Measurements from ENCODE around the gene RNU1-2. TPM values are rescaled to one million over a fixed set of nuclear protein-coding genes. Genes with fewer than 3 reads are reported as not detected.
"Not testable (repeated sequence)": the region's sequence is repeated elsewhere in the genome, so short reads cannot be mapped to it uniquely, and the experiment has no call there.

RNU1-2 gene
- total RNA-seq, 1 donor from 2014 or later, result 6,622 TPM

DNA sequence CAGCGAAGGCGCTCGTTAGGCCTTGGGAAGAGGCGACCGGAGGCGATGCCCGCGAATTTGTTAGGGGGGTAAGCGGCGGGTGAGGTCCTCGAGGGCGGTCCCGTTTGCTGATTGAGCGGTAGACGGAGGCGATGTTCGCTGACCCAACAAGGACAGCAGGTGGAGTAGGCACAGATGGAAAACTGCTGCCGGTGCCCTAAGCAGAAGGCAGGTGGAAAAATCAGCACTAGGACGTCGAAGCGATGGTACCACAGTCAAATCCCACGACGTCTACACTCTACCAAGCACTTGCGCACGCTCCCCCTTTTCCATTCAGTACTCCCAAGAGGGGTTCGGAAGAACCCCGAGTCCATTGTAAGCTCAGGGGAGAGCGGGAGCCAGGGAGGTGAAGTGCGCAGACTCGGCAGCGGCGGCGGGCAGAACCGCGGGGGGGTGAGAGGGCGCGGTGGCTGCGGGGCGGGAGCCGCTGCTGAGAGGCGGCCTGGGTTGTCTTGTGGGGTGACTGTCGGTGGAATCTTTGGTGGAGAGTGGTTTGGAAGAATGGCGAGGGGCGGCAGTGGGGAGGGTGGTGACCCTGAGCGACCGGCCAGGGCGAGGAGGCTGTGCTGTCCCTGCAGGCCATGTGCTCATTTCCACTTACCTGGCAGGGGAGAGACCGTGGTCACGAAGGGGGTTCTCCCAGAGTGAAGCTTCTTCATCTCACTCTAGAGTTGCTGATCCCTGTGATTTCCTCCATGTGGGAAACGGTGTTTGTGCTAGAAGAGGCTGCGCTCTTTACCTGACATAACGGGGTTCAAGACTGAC, 22.5 kb upstream of the RNU1-2 start:
- H3K27me3 ChIP-seq; intact Hi-C loops (cut with DNase I); H3K36me3 ChIP-seq; H3K27ac ChIP-seq; H3K9me3 ChIP-seq; H3K4me1 ChIP-seq: not testable (repeated sequence)
- DNase-seq (peak; percentile 81), ATAC-seq (peak; percentile 61)
- peak overlapping the region; percentile 10 for H3K4me3 ChIP-seq

- ATAC-seq; DNase-seq; H3K4me1 ChIP-seq; H3K27me3 ChIP-seq; H3K9me3 ChIP-seq; H3K36me3 ChIP-seq; H3K27ac ChIP-seq; intact Hi-C loops (cut with DNase I); H3K4me3 ChIP-seq: not testable (repeated sequence)
These were observed 20.6 kb upstream of the RNU1-2 start for GRCh38 chr1:16874968-16875765.

- ATAC-seq; H3K4me3 ChIP-seq; intact Hi-C loops (cut with DNase I); H3K36me3 ChIP-seq; DNase-seq; H3K27ac ChIP-seq; H3K4me1 ChIP-seq; H3K27me3 ChIP-seq; H3K9me3 ChIP-seq: not testable (repeated sequence)
These were observed 14.0 kb upstream of the RNU1-2 start for GRCh38 chr1:16881742-16882141.

DNA sequence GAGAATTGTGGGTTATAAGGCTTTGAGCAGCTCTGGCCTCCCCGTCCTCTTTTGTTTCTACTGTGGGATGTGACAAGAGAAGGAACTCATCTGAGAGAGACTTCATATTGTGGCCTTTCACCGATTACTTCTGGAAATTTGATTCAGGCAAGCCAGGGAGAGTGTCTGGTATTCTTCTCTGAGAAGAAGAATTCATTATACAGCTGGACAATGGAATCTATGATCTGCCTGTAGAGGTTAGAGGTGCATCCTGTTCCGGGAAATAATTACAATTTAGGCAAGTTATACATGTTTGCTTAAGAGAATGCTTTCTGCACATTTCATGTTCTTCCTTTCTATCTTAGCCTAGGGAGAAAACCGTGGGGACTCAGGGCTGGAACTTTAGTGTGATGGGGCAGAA, 12.8 kb upstream of the RNU1-2 start:
- no peak for ATAC-seq
- intact Hi-C loops (cut with DNase I), result no loop called here
- TF ChIP-seq CTCF (IDR thresholded peaks at IDR 0.05), result no peak
- no peak for DNase-seq
- Histone ChIP-seq H3K4me1 (no peaks in the 10 kb centered on the region), H3K27me3 (peaks cover 5% of the 10 kb centered on the region), H3K4me3 (no peak overlapping the region), H3K36me3 (no peaks in the 10 kb centered on the region), H3K9me3 (no peaks in the 10 kb centered on the region), H3K27ac (no peak overlapping the region)

DNA sequence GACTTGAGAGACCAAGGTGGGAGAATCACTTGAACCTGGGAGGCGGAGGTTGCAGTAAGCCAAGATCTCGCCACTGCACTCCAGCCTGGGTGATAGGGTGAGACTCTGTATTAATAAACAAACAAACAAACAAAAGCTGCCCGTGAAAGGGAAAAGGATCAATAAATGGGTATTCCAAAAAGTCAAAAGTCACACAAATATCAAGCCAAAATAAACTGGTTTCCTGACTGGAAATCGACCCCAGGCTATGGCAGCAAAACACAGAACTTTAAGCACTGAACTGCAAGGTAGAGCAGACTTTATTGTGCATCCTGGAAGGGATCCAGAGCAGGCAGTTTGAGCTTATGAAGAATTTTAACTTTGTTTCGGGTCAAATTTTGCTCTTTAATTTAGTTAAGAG, 11.3 kb upstream of the RNU1-2 start:
- intact Hi-C loops (cut with DNase I); H3K9me3 ChIP-seq; H3K36me3 ChIP-seq; H3K27ac ChIP-seq; H3K4me3 ChIP-seq; H3K27me3 ChIP-seq; DNase-seq; ATAC-seq; H3K4me1 ChIP-seq: not testable (repeated sequence)

DNA sequence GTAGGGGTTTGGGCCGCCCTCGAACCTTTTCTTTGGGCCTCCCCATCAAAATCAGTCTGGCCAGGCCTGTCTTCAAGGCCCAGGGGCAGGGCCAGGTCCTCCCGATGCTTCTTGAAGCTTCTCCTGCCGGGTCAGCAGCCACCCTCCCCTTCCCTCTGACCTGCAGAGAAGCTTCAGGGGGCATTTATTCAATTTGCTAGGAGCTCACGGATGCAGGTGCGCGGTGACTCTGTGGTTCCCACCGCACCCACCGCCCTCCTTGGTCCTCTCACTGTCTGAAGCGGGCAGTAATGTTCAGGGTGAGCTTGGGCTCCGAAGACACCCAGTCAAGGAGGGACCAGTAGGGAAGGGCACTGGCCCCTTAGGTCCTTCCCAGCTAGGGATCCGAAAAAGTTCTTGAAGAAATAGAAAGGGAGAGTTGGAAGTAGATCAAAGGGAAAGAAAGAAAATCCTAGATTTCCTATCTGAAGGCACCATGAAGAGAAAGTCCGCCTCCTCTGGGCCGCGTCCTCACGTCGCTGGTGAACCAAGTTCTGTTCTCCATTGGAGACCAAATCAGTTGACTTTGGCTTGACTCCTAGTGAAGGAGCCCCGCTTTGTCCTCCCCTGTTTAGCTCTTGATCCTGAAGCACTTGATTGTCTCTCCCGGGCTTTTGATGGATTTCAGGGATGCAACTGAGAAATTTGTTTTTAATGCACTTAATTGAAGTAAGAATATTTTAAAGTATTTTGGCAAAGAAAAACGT, 8.7 kb upstream of the RNU1-2 start:
- no peak overlapping the region for H3K4me3 ChIP-seq
- ATAC-seq (no peak), DNase-seq (no peak)
- no peaks in the 10 kb centered on the region for H3K36me3 ChIP-seq
- H3K4me1 ChIP-seq, result no peaks in the 10 kb centered on the region
- TF ChIP-seq CTCF (IDR thresholded peaks at IDR 0.05), result no peak
- intact Hi-C loops (cut with DNase I), result no loop called here
- no peaks in the 10 kb centered on the region for H3K9me3 ChIP-seq
- no peak overlapping the region for H3K27ac ChIP-seq
- no peaks in the 10 kb centered on the region for H3K27me3 ChIP-seq

DNA sequence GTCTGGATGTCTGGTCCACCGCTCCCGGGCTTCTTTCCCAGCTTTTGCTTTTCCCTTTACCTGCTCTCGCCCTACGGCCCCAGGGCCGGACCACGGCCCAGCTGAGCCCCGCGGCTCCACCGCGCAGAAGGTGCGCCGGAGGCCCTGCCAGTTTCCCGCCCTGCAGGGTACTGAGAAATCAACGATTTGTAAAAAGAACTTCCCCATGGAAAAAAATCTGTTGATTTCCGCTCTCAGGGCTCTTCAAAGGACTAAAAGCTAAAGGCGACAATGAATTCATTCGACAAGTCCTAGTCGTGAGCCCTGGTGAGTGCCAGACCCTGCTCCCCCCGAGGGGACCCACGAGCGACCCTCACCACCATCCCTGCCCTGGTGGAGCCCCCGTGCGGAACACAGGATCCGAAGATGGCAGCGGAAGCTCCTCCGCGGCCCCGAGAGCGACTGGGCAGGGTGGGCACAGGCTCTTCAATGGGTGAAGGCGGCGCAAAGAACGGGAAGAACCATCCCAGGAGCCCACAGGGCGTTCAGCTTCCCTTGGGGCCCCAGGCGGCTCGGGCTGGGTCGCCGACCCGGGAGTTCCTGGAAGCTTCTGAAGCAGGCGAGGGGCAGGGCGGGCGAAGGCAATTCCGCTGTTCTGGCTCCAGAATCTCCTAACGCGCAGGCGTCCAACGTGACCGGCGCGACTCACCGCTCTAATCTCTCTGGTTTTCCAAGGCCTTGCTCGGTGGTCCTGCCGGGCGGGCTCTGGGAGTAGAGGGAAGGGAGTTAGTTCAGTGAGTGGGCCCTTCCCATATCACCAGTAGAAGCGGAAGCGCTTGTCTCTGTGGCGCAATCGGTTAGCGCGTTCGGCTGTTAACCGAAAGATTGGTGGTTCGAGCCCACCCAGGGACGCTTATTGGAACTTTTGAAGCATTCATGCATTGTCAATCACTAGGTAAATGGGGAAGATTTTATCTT, 6.6 kb upstream of the RNU1-2 start:
- intact Hi-C loops (cut with DNase I), result no loop called here
- no peaks in the 10 kb centered on the region for H3K36me3 ChIP-seq
- peak overlapping the region; percentile 68 for H3K4me3 ChIP-seq
- H3K27ac ChIP-seq, result peak overlapping the region; percentile 89
- TF ChIP-seq CTCF (IDR thresholded peaks at IDR 0.05), result peak; percentile 17
- no peaks in the 10 kb centered on the region for H3K9me3 ChIP-seq
- no peaks in the 10 kb centered on the region for H3K4me1 ChIP-seq
- ATAC-seq (peak; percentile 95), DNase-seq (peak; percentile 87)
- H3K27me3 ChIP-seq, result no peaks in the 10 kb centered on the region

DNA sequence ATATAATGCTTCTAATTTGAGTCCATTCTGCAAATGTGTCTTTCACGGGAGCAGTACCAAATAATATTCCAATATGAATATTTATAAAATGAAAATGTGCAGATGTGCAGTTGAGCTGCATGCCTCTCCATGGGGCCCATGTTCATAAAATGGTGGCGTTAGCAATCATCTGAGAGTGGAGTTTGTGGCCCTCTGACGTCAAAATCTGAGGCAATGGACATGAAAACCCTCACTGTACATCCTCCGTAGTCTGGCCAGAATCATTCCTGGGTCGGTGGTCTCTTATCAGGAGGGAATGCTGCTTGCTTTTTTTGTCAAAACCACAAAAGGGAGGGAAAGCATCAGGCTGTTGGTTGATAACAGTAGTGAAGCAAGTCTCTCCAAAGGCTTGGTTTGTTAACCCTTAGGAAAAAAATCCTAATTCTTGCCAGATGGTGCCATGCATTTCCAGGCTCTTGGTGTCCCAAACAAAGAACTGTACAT, 5.2 kb upstream of the RNU1-2 start:
- H3K27ac ChIP-seq; DNase-seq; ATAC-seq; H3K27me3 ChIP-seq; H3K4me3 ChIP-seq; H3K9me3 ChIP-seq; H3K36me3 ChIP-seq; H3K4me1 ChIP-seq; intact Hi-C loops (cut with DNase I): not testable (repeated sequence)

DNA sequence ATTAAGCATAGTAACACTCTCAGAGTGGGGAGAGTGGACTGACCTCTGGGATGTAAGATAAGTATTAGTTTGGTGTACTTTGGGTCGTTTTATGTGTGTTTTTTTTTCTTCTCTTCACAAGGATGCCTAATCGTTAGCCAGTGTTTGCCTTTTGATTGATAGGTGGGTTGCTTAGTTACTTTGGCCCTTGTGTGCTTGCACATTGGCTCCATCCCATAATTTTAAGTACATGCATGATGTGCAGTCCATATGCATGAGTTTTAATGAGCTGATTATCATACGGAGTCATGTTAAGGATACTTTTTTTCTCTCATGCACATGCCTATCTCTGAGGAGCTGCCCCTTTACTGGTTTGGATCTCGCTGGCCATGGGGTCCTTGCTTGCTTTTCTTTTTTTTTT, 4.7 kb upstream of the RNU1-2 start:
- H3K36me3 ChIP-seq; DNase-seq; H3K4me3 ChIP-seq; ATAC-seq; H3K4me1 ChIP-seq; H3K27ac ChIP-seq; H3K27me3 ChIP-seq; intact Hi-C loops (cut with DNase I); H3K9me3 ChIP-seq: not testable (repeated sequence)

Data from upper lobe of right lung (tissue), 1 donor.